H1 (cell line): ENCODE measurements around the gene B3GALT4.

Experiments used
- EGR1 ChIP-seq: IDR thresholded peaks from 2 replicates; pipeline ENCODE4 v1.6.1; 2011; ENCODE audit warnings: low read depth, low read length, borderline replicate concordance
- EP300 ChIP-seq, 2 experiments: IDR thresholded peaks; 1 replicate in 1 of 2; 2 replicates in 1 of 2; pipeline ENCODE4 v1.6.1; 2011 to 2012; ENCODE audit warnings: low read depth in 2 of 2, low read length in 2 of 2, mild to moderate bottlenecking in 2 of 2, borderline replicate concordance in 1 of 2, inconsistent platforms in 1 of 2, moderate library complexity in 1 of 2
- EZH2 ChIP-seq: fragments of 200-600 bp; sonication (generic); IDR thresholded peaks from 2 replicates; pipeline ENCODE4 v1.7.1; 2012; ENCODE audit warnings: low read depth, mild to moderate bottlenecking, moderate library complexity, low read length, inconsistent platforms; ENCODE audit not compliant: severe bottlenecking
- POLR2A ChIP-seq, 2 experiments: IDR thresholded peaks; 1 replicate in 1 of 2; 2 replicates in 1 of 2; pipeline ENCODE4 v1.6.1; 2011; ENCODE audit warnings: low read depth in 2 of 2, low read length in 2 of 2, mild to moderate bottlenecking in 2 of 2; ENCODE audit errors: control extremely low read depth in 1 of 2
- ZNF274 ChIP-seq: IDR thresholded peaks from 2 replicates; pipeline ENCODE4 v1.7.0; 2012; ENCODE audit warnings: low read length, borderline replicate concordance; ENCODE audit errors: extremely low read depth
- TF ChIP-seq, protein P1 (sequence below), 3 experiments: IDR thresholded peaks; 1 replicate in 2 of 3; 2 replicates in 1 of 3; pipeline versions ENCODE4 v1.5.1 to v1.6.1; 2011; ENCODE audit warnings: low read length in 3 of 3, mild to moderate bottlenecking in 3 of 3, inconsistent platforms in 2 of 3, low read depth in 1 of 3, moderate library complexity in 1 of 3; ENCODE audit not compliant: insufficient read depth in 1 of 3; ENCODE audit errors: control extremely low read depth in 1 of 3

DNA sequence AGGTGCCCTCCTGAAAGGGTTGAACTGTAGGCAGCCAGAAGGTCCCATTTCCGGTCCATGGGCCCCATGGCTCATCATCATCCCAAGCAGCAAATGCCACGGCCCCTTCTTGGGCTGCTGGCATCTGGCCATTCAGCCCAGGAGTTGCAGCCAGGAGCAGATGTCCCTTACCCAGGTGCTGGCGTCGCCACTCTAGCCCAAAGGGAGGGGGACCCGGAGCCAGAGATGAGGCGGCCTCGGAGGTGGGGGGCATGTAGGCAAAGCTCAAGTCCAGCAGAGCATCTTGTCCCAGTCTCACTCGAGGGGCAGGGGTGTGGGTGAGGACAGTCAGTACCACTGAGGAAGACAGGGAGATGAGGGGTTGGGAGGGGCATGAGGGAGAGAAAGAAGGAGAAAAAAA is 28.1 kb downstream of the B3GALT4 start:
- TF ChIP-seq EGR1, result no peak
- TF ChIP-seq EZH2, result no peak
- TF ChIP-seq ZNF274, result no peak
- TF ChIP-seq POLR2A (IDR thresholded peaks at IDR 0.05; ENCODE audit: control extremely low read depth in 1 of 2, low read depth in 2 of 2, low read length in 2 of 2), result no peak
- no peak for TF ChIP-seq EP300 (IDR thresholded peaks at IDR 0.05; ENCODE audit: borderline replicate concordance in 1 of 2, low read depth in 2 of 2, low read length in 2 of 2)
- TF ChIP-seq, protein P1, sequence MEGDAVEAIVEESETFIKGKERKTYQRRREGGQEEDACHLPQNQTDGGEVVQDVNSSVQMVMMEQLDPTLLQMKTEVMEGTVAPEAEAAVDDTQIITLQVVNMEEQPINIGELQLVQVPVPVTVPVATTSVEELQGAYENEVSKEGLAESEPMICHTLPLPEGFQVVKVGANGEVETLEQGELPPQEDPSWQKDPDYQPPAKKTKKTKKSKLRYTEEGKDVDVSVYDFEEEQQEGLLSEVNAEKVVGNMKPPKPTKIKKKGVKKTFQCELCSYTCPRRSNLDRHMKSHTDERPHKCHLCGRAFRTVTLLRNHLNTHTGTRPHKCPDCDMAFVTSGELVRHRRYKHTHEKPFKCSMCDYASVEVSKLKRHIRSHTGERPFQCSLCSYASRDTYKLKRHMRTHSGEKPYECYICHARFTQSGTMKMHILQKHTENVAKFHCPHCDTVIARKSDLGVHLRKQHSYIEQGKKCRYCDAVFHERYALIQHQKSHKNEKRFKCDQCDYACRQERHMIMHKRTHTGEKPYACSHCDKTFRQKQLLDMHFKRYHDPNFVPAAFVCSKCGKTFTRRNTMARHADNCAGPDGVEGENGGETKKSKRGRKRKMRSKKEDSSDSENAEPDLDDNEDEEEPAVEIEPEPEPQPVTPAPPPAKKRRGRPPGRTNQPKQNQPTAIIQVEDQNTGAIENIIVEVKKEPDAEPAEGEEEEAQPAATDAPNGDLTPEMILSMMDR (IDR thresholded peaks at IDR 0.05; ENCODE audit: control extremely low read depth in 1 of 3, insufficient read depth in 1 of 3, low read depth in 1 of 3, low read length in 3 of 3), result no peak
